KMS-11 (cell line): ENCODE results near the gene NOL9.

Experiments
- H2AFZ ChIP-seq: fragments of 200-600 bp; sonication (generic); 2 replicates; pipeline ENCODE4 v1.6.1; 2016; ENCODE audit warnings: antibody characterized with exemption, mixed run types, low read depth
- H3K27ac ChIP-seq: fragments of 200-600 bp; sonication (generic); 2 replicates; pipeline ENCODE4 v1.6.1; 2016; ENCODE audit warnings: mild to moderate bottlenecking, mixed run types
- H3K27me3 ChIP-seq: fragments of 200-600 bp; sonication (generic); 2 replicates; pipeline ENCODE4 v1.6.1; 2017; ENCODE audit warnings: mild to moderate bottlenecking, low read depth, mixed run types, moderate library complexity; ENCODE audit not compliant: insufficient read depth
- H3K36me3 ChIP-seq: fragments of 200-600 bp; sonication (generic); 2 replicates; pipeline ENCODE4 v1.6.1; 2017; ENCODE audit warnings: mild to moderate bottlenecking, mixed run types; ENCODE audit not compliant: insufficient read depth
- H3K4me1 ChIP-seq: fragments of 200-600 bp; sonication (generic); 2 replicates; pipeline ENCODE4 v1.6.1; 2016; ENCODE audit warnings: mild to moderate bottlenecking, low read depth, mixed run types; ENCODE audit not compliant: poor library complexity, severe bottlenecking
- H3K4me2 ChIP-seq: fragments of 200-600 bp; sonication (generic); 2 replicates; pipeline ENCODE4 v1.7.0; 2016; ENCODE audit warnings: mild to moderate bottlenecking, mixed run types
- H3K4me3 ChIP-seq: fragments of 200-600 bp; sonication (generic); IDR thresholded peaks from 2 replicates; pipeline ENCODE4 v1.6.1; 2017; ENCODE audit warnings: low read depth, low read length, mixed read lengths; ENCODE audit not compliant: insufficient read depth
- H3K79me2 ChIP-seq: fragments of 200-600 bp; sonication (generic); 2 replicates; pipeline ENCODE4 v1.6.1; 2016; ENCODE audit warnings: low read depth, mixed run types; ENCODE audit not compliant: insufficient read depth
- H3K9ac ChIP-seq: fragments of 200-600 bp; sonication (generic); 2 replicates; pipeline ENCODE4 v1.6.1; 2016; ENCODE audit warnings: mild to moderate bottlenecking, mixed run types
- H4K20me1 ChIP-seq: fragments of 200-600 bp; sonication (generic); 2 replicates; pipeline ENCODE4 v1.6.1; 2016; ENCODE audit warnings: mild to moderate bottlenecking, mixed run types; ENCODE audit not compliant: insufficient read depth
- CTCF ChIP-seq: fragments of 200-600 bp; sonication (generic); conservative IDR thresholded peaks from 2 replicates; pipeline ENCODE4 v1.6.1; 2017; ENCODE audit warnings: low read depth, mild to moderate bottlenecking, antibody characterized with exemption, low read length, moderate library complexity, mixed read lengths

The NOL9 gene

GRCh38 chr1:6483761-6484117 lies 70.6 kb downstream of the NOL9 start:
- no peak overlapping the region for H3K9ac ChIP-seq
- H3K36me3 ChIP-seq, result no peaks in the 10 kb centered on the region
- H3K79me2 ChIP-seq, result no peaks in the 10 kb centered on the region
- H4K20me1 ChIP-seq, result no peaks in the 10 kb centered on the region
- H3K4me3 ChIP-seq, result no peak overlapping the region
- TF ChIP-seq CTCF, result no peak
- H3K27me3 ChIP-seq, result peaks cover 54% of the 10 kb centered on the region
- H3K4me1 ChIP-seq, result peaks cover 11% of the 10 kb centered on the region
- H3K4me2 ChIP-seq, result no peak overlapping the region
- H3K27ac ChIP-seq, result no peak overlapping the region
- no peak overlapping the region for H2AFZ ChIP-seq

- H3K9ac ChIP-seq, result no peak overlapping the region
- no peaks in the 10 kb centered on the region for H3K36me3 ChIP-seq
- H3K4me3 ChIP-seq, result no peak overlapping the region
- H4K20me1 ChIP-seq, result no peaks in the 10 kb centered on the region
- H3K4me2 ChIP-seq, result no peak overlapping the region
- no peak for TF ChIP-seq CTCF
- H3K4me1 ChIP-seq, result peaks cover 11% of the 10 kb centered on the region
- H3K27me3 ChIP-seq, result peaks cover 60% of the 10 kb centered on the region
- no peaks in the 10 kb centered on the region for H3K79me2 ChIP-seq
- no peak overlapping the region for H2AFZ ChIP-seq
- H3K27ac ChIP-seq, result no peak overlapping the region
Measured at GRCh38 chr1:6483017-6483760, 71.1 kb downstream of the NOL9 start.

GRCh38 chr1:6481820-6482219 lies 72.5 kb downstream of the NOL9 start:
- no peak overlapping the region for H3K9ac ChIP-seq

DNA sequence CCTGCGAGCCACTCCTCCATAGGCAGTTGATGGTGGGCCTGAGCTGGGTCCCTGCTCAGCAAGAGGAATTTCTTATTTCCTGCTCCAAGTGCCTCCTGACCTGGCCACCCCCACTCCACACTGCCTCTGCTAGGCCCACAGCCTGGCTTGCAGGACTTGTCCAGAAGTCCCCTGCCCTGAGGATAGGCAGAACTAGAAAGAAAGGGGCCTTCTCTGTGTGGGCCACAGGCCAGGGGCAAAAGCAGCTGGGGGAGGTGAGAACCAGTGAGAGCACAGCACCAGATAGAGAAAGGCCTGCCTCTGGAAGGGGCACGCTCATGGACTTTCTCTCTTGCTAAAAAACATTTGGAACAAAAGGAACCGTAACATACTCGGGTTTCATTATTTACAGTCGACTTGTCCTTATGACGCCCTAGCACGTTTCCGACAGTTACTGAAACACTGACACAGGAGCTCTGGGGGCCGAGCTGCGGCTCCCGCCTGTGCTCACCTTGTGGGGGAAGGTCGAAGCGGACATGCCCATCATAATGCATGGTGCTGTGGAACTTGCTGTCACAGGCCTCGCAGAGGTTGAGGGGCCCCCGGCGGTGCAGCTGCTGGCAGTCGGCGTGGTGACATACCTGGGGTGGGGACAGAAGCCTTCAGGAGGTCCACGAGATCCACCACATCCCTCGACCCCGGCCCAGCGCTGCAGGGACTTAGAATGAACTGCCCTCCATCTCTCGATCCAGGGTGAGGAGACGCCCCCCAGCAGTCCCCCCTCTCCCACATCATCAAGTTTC lies 77.1 kb downstream of the NOL9 start:
- Histone ChIP-seq H3K4me2 (no peak overlapping the region), H2AFZ (no peak overlapping the region)
- TF ChIP-seq CTCF, result no peak

More at GRCh38 chr1:6481820-6482219, 72.5 kb downstream of the NOL9 start:
- Histone ChIP-seq H3K4me3 (no peak overlapping the region), H4K20me1 (no peaks in the 10 kb centered on the region), H3K4me2 (no peak overlapping the region), H3K4me1 (peaks cover 11% of the 10 kb centered on the region), H2AFZ (no peak overlapping the region), H3K36me3 (no peaks in the 10 kb centered on the region), H3K27me3 (peaks cover 68% of the 10 kb centered on the region), H3K27ac (no peak overlapping the region), H3K79me2 (no peaks in the 10 kb centered on the region)
- TF ChIP-seq CTCF, result no peak

More for the DNA sequence above, 77.1 kb downstream of the NOL9 start:
- Histone ChIP-seq H3K4me1 (peaks cover 6% of the 10 kb centered on the region), H3K36me3 (no peaks in the 10 kb centered on the region), H4K20me1 (no peaks in the 10 kb centered on the region), H3K4me3 (no peak overlapping the region), H3K9ac (no peak overlapping the region), H3K27ac (no peak overlapping the region), H3K79me2 (no peaks in the 10 kb centered on the region), H3K27me3 (peaks cover 35% of the 10 kb centered on the region; the same call in 1 of the 2 replicates)
